GM12875 (cell line): Measurements from ENCODE around the gene XXYLT1.

ENCODE experiments used
- H3K4me3 ChIP-seq: one replicate; pipeline ENCODE4 v1.5.1; 2011; ENCODE audit warnings: low read depth, low read length, control low read depth
- TF ChIP-seq, protein P1 (sequence below): IDR thresholded peaks from 2 replicates; pipeline ENCODE4 v1.5.1; 2011; ENCODE audit warnings: low read depth, mild to moderate bottlenecking, control low read depth, inconsistent platforms, low read length, moderate library complexity, borderline replicate concordance; ENCODE audit not compliant: insufficient read depth

The XXYLT1 gene

DNA sequence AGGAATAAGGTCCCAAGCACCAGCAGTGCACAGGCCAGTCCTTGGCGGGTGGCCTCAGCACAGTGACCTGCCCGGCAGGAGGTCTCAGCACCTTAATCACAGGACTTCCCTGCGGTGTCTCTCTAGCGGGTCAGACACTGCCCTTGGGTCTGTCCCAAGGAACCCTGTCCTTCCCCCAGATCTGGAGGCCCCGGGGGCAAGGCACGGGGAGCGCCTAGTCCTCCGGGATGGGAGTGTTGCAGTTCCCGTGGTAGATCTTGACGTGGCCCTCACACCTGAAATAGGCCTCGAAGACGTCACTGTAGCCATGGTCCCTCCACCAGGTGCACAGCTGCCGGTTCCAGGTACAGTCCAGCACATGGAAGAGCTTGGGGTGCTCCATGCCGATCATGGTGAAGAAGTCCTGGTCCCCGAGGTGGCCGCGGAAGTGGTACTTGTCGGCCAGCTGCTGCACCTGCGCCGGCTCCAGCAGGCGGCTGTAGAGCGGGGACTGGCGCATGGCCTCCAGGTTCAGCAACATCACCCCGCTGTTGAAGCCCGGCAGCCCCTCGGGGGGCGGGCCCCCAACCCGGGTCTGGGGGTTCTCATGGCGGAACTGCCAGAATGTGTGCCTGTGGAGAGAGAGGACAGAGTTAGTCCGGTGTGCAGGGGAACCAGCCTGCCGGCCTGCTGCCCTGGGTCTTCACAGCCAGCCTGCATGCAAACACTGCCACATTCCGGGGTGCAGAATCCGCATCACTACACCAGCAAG lies 201.3 kb downstream of the XXYLT1 start:
- no peak overlapping the region for H3K4me3 ChIP-seq
- TF ChIP-seq, protein P1, sequence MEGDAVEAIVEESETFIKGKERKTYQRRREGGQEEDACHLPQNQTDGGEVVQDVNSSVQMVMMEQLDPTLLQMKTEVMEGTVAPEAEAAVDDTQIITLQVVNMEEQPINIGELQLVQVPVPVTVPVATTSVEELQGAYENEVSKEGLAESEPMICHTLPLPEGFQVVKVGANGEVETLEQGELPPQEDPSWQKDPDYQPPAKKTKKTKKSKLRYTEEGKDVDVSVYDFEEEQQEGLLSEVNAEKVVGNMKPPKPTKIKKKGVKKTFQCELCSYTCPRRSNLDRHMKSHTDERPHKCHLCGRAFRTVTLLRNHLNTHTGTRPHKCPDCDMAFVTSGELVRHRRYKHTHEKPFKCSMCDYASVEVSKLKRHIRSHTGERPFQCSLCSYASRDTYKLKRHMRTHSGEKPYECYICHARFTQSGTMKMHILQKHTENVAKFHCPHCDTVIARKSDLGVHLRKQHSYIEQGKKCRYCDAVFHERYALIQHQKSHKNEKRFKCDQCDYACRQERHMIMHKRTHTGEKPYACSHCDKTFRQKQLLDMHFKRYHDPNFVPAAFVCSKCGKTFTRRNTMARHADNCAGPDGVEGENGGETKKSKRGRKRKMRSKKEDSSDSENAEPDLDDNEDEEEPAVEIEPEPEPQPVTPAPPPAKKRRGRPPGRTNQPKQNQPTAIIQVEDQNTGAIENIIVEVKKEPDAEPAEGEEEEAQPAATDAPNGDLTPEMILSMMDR, result no peak

DNA sequence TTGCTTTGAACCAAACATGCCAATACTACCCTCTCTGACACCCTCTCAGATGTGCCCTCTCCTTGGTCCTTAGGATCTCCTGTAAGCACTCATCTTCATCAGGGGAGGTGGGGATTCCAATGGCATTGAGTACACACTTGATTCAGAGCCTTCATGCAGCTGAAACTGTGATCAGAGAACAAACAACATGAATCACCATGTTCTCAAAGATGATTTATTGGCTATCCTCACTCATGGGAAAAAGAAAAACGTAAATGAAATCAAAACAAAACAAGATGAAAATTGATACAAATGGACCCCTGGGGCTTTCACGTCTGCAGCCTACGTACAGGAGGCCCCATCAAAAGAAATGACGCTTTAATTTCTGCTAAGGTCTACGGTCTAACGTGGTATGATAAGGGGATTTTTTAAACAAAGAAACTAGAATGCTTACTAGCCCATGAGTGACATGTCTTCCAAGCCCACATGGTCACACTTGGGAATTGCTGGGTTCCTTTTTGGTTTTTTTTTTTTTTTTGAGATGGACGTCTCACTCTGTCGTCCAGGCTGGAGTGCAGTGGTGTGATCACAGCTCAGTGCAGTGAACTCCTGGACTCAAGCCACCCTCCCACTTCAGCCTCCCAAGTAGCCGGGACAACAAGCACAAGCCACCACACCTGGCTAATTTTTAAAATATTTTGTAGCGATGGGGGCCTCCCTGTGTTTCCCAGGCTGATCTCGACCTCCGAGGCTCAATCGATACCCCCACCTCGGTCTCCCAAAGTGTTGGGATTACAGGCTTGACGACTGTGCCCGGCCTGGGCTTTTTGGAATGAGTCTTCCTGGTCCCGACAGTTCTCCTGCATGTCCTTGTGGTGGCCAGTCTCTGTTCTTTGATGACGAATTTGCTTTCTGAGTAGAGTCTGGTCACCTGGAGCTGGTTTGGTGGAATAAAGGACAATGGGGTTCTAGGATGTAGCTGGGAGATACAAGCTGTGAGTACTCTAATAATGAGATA lies 202.6 kb downstream of the XXYLT1 start:
- TF ChIP-seq, protein P1, result no peak

DNA sequence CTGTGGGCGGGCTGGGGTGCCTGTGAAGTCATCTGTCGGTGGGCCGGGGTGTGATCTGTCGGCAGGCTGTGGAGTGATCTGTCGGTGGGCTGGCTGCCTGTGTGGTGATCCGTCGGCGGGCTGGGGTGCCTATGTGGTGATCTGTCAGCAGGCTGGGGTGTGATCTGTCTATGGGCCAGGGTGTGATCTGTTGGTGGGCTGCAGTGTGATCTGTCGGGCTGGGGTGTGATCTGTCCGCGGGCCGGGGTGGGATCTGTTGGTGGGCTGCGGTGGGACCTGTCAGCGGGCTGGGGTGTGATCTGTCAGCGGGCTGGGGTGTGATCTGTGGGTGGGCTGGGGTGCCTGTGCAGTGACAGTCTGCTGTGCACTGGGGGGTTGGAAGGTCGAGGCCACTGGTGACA lies 204.5 kb downstream of the XXYLT1 start:
- TF ChIP-seq, protein P1, result no peak
- no peak overlapping the region for H3K4me3 ChIP-seq

More for the DNA sequence above, 202.6 kb downstream of the XXYLT1 start:
- no peak overlapping the region for H3K4me3 ChIP-seq

DNA sequence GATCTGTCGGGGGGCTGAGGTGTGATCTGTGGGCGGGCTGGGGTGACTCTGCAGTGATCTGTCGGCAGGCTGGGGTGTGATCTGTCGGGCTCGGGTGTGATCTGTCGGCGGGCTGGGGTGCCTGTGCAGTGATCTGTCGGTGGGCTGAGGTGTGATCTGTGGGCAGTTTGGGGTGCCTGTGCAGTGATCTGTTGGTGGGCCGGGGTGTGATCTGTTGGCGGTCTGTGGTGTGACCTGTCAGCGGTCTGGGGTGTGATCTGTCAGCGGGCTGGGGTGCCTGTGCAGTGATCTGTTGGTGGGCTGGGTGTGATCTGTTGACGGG lies 205.1 kb downstream of the XXYLT1 start:
- TF ChIP-seq, protein P1, result no peak
- no peak overlapping the region for H3K4me3 ChIP-seq

DNA sequence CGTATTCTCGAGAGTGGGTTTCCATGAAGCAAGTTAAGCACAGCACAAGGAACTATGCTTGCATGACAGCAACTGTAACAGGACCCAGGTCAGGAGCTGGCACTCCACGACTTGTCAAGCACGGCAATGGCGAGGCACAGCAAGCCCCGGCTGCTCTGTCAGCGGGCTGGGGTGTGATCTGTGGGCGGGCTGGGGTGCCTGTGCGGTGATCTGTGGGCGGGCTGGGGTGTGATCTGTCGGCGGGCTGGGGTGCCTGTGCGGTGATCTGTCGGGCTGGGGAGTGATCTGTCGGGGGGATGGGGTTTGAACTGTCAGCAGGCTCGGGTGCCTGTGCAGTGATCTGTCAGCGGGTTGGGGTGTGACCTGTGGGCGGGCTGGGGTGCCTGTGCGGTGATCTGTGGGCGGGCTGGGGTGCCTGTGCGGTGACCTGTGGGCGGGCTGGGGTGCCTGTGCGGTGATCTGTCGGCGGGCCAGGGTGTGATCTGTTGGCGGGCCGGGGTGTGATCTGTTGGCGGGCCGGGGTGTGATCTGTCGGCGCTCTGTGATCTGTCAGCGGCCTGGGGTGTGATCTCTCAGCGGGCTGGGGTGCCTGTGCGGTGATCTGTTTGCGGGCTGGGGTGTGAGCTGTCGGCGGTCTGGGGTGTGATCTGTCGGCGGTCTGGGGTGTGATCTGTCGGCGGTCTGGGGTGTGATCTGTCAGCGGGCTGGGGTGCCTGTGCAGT lies 205.7 kb downstream of the XXYLT1 start:
- TF ChIP-seq, protein P1, result no peak
- H3K4me3 ChIP-seq, result no peak overlapping the region

DNA sequence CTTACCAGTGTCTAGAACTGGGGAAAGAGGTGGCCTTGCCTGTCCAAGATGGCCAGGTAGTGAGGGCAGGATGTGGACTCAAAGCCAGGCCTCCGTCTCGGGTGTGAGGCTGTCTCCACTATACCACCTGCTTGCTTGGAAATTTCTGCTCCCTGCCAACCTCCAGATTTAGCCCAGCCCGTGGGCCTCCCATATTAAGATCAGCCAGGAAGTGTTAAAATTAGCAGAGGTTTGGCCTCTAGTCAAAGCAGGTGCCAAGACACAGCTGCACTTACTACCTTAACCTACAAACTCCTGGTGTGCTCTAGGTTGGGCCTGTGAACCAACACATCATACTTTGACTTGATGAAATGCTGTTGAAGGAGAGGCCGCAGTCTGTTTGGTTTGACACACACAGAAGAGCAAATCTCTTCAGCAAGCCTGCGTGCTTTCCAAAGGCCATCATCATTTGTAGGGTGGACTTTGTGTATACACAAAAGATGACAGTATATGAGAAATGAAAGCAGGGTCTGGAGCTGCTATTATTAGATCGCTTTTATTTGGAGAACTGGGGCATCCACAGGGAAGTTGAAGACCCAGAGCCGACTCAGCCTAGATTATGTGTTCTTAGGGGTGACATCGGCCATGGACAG lies 206.5 kb downstream of the XXYLT1 start:
- TF ChIP-seq, protein P1, result no peak
- no peak overlapping the region for H3K4me3 ChIP-seq
